OCI-LY7 (cell line): ENCODE results near the gene CHRNA4. TPM values are rescaled to one million over a fixed set of nuclear protein-coding genes. Genes with fewer than 3 reads are reported as not detected.

Source experiments
- BruUV-seq: library from RNA; stranded (reverse); fragments of 400-500 nt; replicated peaks from 2 replicates; lab custom pipeline; 2021; lab: Mats Ljungman, UMichigan
- CTCF ChIA-PET: fragments of 300-600 bp; sonication (Branson Sonifier 250); formaldehyde crosslinking; loops from one replicate; lab custom pipeline; 2022; ENCODE audit warnings: antibody characterized with exemption; ENCODE audit not compliant: unreplicated experiment; lab: Charles Lee
- POLR2A ChIA-PET: fragments of 300-600 bp; sonication (Branson Sonifier 250); formaldehyde crosslinking; loops from one replicate; lab custom pipeline; 2022; ENCODE audit warnings: antibody characterized with exemption; lab: Charles Lee
- DNase-seq: peaks from one replicate; pipeline ENCODE4 v3.0.0-alpha.2; 2015; ENCODE audit warnings: low spot score
- H2AFZ ChIP-seq: fragments of 200-600 bp; sonication (generic), shearing (Covaris generic); 2 replicates; pipeline ENCODE4 v1.6.1; 2014; ENCODE audit warnings: mild to moderate bottlenecking, antibody characterized with exemption, low read length, moderate library complexity
- H3K27ac ChIP-seq: fragments of 200-600 bp; sonication (generic); 2 replicates; pipeline ENCODE4 v1.5.1; 2014; ENCODE audit warnings: mixed run types, low read depth, mild to moderate bottlenecking, moderate library complexity, low read length, inconsistent platforms; ENCODE audit not compliant: poor library complexity, severe bottlenecking
- H3K36me3 ChIP-seq: fragments of 200-600 bp; sonication (generic); 2 replicates; pipeline ENCODE4 v1.6.1; 2014; ENCODE audit warnings: mild to moderate bottlenecking, antibody characterized with exemption, low read length, moderate library complexity, mixed read lengths; ENCODE audit not compliant: insufficient read depth
- H3K4me1 ChIP-seq: fragments of 200-600 bp; sonication (generic); 2 replicates; pipeline ENCODE4 v1.5.1; 2014; ENCODE audit warnings: mild to moderate bottlenecking, low read length; ENCODE audit not compliant: insufficient read depth, poor library complexity, severe bottlenecking
- H3K4me2 ChIP-seq: fragments of 200-600 bp; sonication (generic); 2 replicates; pipeline ENCODE4 v1.6.1; 2014; ENCODE audit warnings: mild to moderate bottlenecking, low read length
- H3K4me3 ChIP-seq: fragments of 200-600 bp; sonication (generic); 2 replicates; pipeline ENCODE4 v1.5.1; 2014; ENCODE audit warnings: mild to moderate bottlenecking, low read depth, low read length; ENCODE audit not compliant: poor library complexity, severe bottlenecking
- H3K79me2 ChIP-seq: fragments of 200-600 bp; sonication (generic); 2 replicates; pipeline ENCODE4 v1.6.1; 2016; ENCODE audit warnings: low read depth, mild to moderate bottlenecking, low read length, moderate library complexity, mixed read lengths; ENCODE audit not compliant: insufficient read depth
- H3K9me2 ChIP-seq: fragments of 200-600 bp; sonication (generic); 2 replicates; pipeline ENCODE4 v1.6.1; 2016; ENCODE audit warnings: mild to moderate bottlenecking, low read length, mixed read lengths; ENCODE audit not compliant: insufficient read depth
- H3K9me3 ChIP-seq: fragments of 200-600 bp; sonication (generic); 2 replicates; pipeline ENCODE4 v1.6.1; 2014; ENCODE audit warnings: mild to moderate bottlenecking, mixed run types, low read length, mixed read lengths
- H4K20me1 ChIP-seq: fragments of 200-600 bp; sonication (generic); 2 replicates; pipeline ENCODE4 v1.6.1; 2014; ENCODE audit warnings: mild to moderate bottlenecking, antibody characterized with exemption, low read length, moderate library complexity, mixed read lengths; ENCODE audit not compliant: insufficient read depth
- EZH2phosphoT487 ChIP-seq: fragments of 200-600 bp; sonication (generic); IDR thresholded peaks from 2 replicates; pipeline ENCODE4 v1.6.1; 2018; ENCODE audit warnings: low read depth, borderline replicate concordance, mild to moderate bottlenecking, mixed run types, antibody characterized with exemption, low read length, moderate library complexity, mixed read lengths
- intact Hi-C: fragments of 100-400 bp; cut with micrococcal nuclease; formaldehyde crosslinking; loops from one replicate; pipeline ENCODE4 v1.10.0; 2022; ENCODE audit not compliant: unreplicated experiment
- total RNA-seq, 2 experiments: library from RNA; depleted of rRNA in 1 of 2; stranded (reverse); fragments of >200 nt in 1 of 2; shearing (Covaris generic) in 1 of 2; gene quantifications; 2 replicates each; pipeline ENCODE4 v1.2.3, GENCODE V29; 2014 to 2022
- TF ChIP-seq, protein P1 (sequence below): fragments of 200-600 bp; sonication (generic); conservative IDR thresholded peaks from 2 replicates; pipeline ENCODE4 v1.5.1; 2014; ENCODE audit warnings: mild to moderate bottlenecking, antibody characterized with exemption, low read length, moderate library complexity, mixed read lengths

CHRNA4 gene
- total RNA-seq, 2 experiments from 2014 or later = not detected

DNA sequence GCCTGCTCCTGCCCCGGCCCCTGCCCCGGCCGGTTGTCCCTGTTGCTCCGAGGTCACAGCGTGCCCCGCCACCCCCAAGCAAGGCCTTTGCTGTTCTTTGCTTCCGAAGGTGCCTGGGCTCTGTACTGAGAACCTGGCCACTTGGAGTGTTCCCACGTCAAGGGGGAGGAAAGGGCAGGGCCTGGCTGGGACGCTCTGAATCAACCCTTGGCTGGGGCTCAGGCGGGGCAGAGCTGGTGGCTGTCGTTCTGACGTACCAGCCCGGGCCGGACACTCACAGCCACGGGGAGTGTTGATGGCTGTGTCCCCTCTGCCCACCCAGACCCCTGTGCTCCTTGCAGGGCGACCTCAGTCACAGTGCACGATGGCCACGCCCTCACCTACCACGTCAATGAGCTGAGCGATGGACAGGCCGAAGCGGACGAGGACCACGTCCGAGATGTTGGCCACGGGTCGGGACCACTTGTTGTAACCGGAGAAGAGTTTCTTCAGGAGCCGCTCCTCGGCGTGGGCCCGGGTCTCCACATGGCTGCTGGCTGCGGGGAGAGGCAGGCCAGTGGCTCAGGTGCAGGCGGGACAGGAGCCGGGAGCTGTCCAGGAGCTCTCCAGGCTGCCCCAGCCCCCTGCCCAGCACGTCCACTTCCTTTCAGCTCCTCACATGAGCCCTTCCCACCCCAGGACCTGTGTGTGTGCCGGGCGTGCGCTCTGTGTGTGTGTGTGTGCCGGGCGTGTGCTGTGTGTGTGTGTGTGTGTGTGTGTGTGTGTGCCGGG lies 1.8 kb downstream of the CHRNA4 start:
- H3K4me3 ChIP-seq = no peak overlapping the region
- TF ChIP-seq EZH2phosphoT487 = no peak
- TF ChIP-seq, protein P1, sequence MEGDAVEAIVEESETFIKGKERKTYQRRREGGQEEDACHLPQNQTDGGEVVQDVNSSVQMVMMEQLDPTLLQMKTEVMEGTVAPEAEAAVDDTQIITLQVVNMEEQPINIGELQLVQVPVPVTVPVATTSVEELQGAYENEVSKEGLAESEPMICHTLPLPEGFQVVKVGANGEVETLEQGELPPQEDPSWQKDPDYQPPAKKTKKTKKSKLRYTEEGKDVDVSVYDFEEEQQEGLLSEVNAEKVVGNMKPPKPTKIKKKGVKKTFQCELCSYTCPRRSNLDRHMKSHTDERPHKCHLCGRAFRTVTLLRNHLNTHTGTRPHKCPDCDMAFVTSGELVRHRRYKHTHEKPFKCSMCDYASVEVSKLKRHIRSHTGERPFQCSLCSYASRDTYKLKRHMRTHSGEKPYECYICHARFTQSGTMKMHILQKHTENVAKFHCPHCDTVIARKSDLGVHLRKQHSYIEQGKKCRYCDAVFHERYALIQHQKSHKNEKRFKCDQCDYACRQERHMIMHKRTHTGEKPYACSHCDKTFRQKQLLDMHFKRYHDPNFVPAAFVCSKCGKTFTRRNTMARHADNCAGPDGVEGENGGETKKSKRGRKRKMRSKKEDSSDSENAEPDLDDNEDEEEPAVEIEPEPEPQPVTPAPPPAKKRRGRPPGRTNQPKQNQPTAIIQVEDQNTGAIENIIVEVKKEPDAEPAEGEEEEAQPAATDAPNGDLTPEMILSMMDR = no peak
- no peak overlapping the region for H3K27ac ChIP-seq
- no peaks in the 10 kb centered on the region for H4K20me1 ChIP-seq
- ChIA-PET CTCF (no interaction called here), POLR2A (no interaction called here)
- H2AFZ ChIP-seq = no peak overlapping the region
- no peaks in the 10 kb centered on the region for H3K9me3 ChIP-seq
- H3K79me2 ChIP-seq = no peaks in the 10 kb centered on the region
- no TSS peak for BruUV-seq
- intact Hi-C loops = no loop called here
- H3K9me2 ChIP-seq = no peaks in the 10 kb centered on the region
- no peak for DNase-seq
- no peak overlapping the region for H3K4me2 ChIP-seq
- H3K36me3 ChIP-seq = no peaks in the 10 kb centered on the region
- no peaks in the 10 kb centered on the region for H3K4me1 ChIP-seq

DNA sequence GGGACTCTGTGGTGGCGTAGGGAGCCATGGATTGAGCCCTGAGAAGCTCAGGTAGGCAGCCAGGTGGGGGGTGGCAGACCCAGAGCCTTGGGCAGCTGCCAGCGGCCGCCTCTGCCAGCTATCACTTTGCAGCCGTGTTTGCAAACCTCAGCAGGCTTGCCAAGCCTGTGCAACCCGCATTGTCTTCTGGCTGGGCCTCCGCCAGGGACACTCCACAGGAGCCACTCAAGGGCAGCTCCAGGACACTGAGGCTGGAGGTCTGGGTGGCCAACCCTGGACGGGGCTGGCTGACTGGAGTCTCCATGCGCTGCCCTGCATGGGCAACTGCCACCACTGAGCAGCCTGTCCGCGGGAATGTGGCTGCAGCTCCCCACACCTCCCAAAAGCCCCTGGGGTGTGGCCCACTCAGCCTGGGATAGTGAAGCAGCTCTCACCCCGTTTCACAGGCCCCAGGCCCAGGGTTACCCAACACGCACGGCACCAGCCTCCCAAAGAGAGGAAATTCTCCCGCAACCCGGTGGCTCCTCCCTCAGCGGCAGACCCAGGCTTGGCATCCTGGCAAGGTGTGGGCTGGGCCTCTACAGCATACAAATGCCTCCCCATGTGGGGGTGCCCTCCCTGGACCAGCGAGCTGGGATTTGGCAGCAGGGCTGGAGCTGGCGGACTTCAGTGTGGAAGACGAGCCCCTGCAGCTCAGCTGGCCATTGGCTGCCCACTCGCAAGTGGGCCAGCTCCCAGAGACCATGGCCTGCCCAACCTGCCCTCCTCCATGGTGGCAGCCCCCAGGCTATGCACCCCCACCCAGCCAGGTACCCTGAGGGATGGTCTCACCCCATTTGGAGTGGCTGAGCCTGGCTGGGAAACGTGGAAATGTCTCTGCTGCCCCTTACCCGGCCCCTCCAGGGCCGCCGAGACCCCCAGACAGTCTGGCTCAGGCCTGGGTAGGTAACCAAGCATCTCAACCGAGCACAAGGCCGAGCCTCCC lies 2.9 kb downstream of the CHRNA4 start:
- POLR2A ChIA-PET = no interaction called here
- no TSS peak for BruUV-seq

More for the DNA sequence above, 2.9 kb downstream of the CHRNA4 start:
- Histone ChIP-seq H3K79me2 (no peaks in the 10 kb centered on the region), H2AFZ (no peak overlapping the region), H3K27ac (no peak overlapping the region), H3K9me2 (no peaks in the 10 kb centered on the region), H3K4me1 (no peaks in the 10 kb centered on the region), H3K9me3 (no peaks in the 10 kb centered on the region), H3K36me3 (no peaks in the 10 kb centered on the region), H3K4me2 (no peak overlapping the region), H4K20me1 (no peaks in the 10 kb centered on the region), H3K4me3 (no peak overlapping the region)
- CTCF ChIA-PET = no interaction called here
- TF ChIP-seq, protein P1 = no peak
- TF ChIP-seq EZH2phosphoT487 = no peak
- intact Hi-C loops = no loop called here
- no peak for DNase-seq
